Measurements from ENCODE around the gene SCIMP.

SCIMP gene

GRCh38 chr17:5281814-5282641, 47.4 kb upstream of the SCIMP start, which contains the start of gene RABEP1:
TSS of gene RABEP1 (plus strand) at chr17:5282284. CDS start at chr17:5282487, 203 bp downstream.
- no peaks in the 10 kb centered on the region for H3K27me3 ChIP-seq (ENCODE audit: control insufficient read depth, low read length)
- H4K20me1 ChIP-seq (ENCODE audit: control insufficient read depth, insufficient read depth, low read depth, low read length) = peaks cover 14% of the 10 kb centered on the region
- H3F3A ChIP-seq (ENCODE audit: control insufficient read depth, insufficient read depth) = peaks cover 8% of the 10 kb centered on the region
- peaks cover 43% of the 10 kb centered on the region for H3K4me1 ChIP-seq (ENCODE audit: control insufficient read depth, low read length)
- H3K27ac ChIP-seq (ENCODE audit: low read depth, low read length) = peak within 1 kb of the TSS; percentile 54; the same call in 1 of the 2 replicates
- peaks cover 48% of the 10 kb centered on the region for H3K79me2 ChIP-seq (ENCODE audit: control insufficient read depth, low read length)
- H3K4me3 ChIP-seq (ENCODE audit: low read length) = peak within 1 kb of the TSS; percentile 88
- no peaks in the 10 kb centered on the region for H3K9me2 ChIP-seq (replicated peaks; ENCODE audit: control insufficient read depth, low read length)
- H3K36me3 ChIP-seq (ENCODE audit: control insufficient read depth, low read length) = peaks cover 33% of the 10 kb centered on the region
- no peaks in the 10 kb centered on the region for H3K9me3 ChIP-seq (ENCODE audit: control insufficient read depth, insufficient read depth, low read length)
- peak within 1 kb of the TSS; percentile 92 for H3K4me2 ChIP-seq (ENCODE audit: low read length)
- peak; percentile 16 for TF ChIP-seq CTCF (IDR thresholded peaks at IDR 0.05; ENCODE audit: low read depth, low read length, poor library complexity, severe bottlenecking)
- no peak for TF ChIP-seq EZH2phosphoT487 (IDR thresholded peaks at IDR 0.05; ENCODE audit: borderline replicate concordance, low read length)

GRCh38 chr17:5272322-5272721, 37.7 kb upstream of the SCIMP start:
- H3K9me3 ChIP-seq (ENCODE audit: control insufficient read depth, insufficient read depth, low read length) = no peaks in the 10 kb centered on the region
- no peak overlapping the region for H3K27ac ChIP-seq (ENCODE audit: low read depth, low read length)
- TF ChIP-seq CTCF (IDR thresholded peaks at IDR 0.05; ENCODE audit: low read depth, low read length, poor library complexity, severe bottlenecking) (no peak), EZH2phosphoT487 (IDR thresholded peaks at IDR 0.05; ENCODE audit: borderline replicate concordance, low read length) (no peak)
- H3K36me3 ChIP-seq (ENCODE audit: control insufficient read depth, low read length) = no peaks in the 10 kb centered on the region
- peaks cover 3% of the 10 kb centered on the region; the same call in 1 of the 2 replicates for H3K27me3 ChIP-seq (ENCODE audit: control insufficient read depth, low read length)
- no peaks in the 10 kb centered on the region for H4K20me1 ChIP-seq (ENCODE audit: control insufficient read depth, insufficient read depth, low read depth, low read length)
- H3K79me2 ChIP-seq (ENCODE audit: control insufficient read depth, low read length) = no peaks in the 10 kb centered on the region
- H3K4me3 ChIP-seq (ENCODE audit: low read length) = no peak overlapping the region
- H3K4me2 ChIP-seq (ENCODE audit: low read length) = no peak overlapping the region
- no peaks in the 10 kb centered on the region; the same call in 1 of the 2 replicates for H3F3A ChIP-seq (ENCODE audit: control insufficient read depth, insufficient read depth)
- H3K9me2 ChIP-seq (replicated peaks; ENCODE audit: control insufficient read depth, low read length) = no peaks in the 10 kb centered on the region
- no peaks in the 10 kb centered on the region for H3K4me1 ChIP-seq (ENCODE audit: control insufficient read depth, low read length)

GRCh38 chr17:5269241-5269960, 34.7 kb upstream of the SCIMP start:
- no peaks in the 10 kb centered on the region for H3K4me1 ChIP-seq (ENCODE audit: control insufficient read depth, low read length)
- TF ChIP-seq EZH2phosphoT487 (IDR thresholded peaks at IDR 0.05; ENCODE audit: borderline replicate concordance, low read length) (no peak), CTCF (IDR thresholded peaks at IDR 0.05; ENCODE audit: low read depth, low read length, poor library complexity, severe bottlenecking) (no peak)
- H3K4me3 ChIP-seq (ENCODE audit: low read length) = no peak overlapping the region
- no peak overlapping the region for H3K4me2 ChIP-seq (ENCODE audit: low read length)
- peaks cover 3% of the 10 kb centered on the region; the same call in 1 of the 2 replicates for H3K27me3 ChIP-seq (ENCODE audit: control insufficient read depth, low read length)
- no peak overlapping the region for H3K27ac ChIP-seq (ENCODE audit: low read depth, low read length)
- no peaks in the 10 kb centered on the region for H4K20me1 ChIP-seq (ENCODE audit: control insufficient read depth, insufficient read depth, low read depth, low read length)
- H3K79me2 ChIP-seq (ENCODE audit: control insufficient read depth, low read length) = no peaks in the 10 kb centered on the region
- no peaks in the 10 kb centered on the region for H3K9me3 ChIP-seq (ENCODE audit: control insufficient read depth, insufficient read depth, low read length)
- no peaks in the 10 kb centered on the region for H3K9me2 ChIP-seq (replicated peaks; ENCODE audit: control insufficient read depth, low read length)
- H3F3A ChIP-seq (ENCODE audit: control insufficient read depth, insufficient read depth) = no peaks in the 10 kb centered on the region; the same call in 1 of the 2 replicates
- H3K36me3 ChIP-seq (ENCODE audit: control insufficient read depth, low read length) = no peaks in the 10 kb centered on the region
